ENCODE measurements around the gene HDLBP. TPM values are rescaled to one million over a fixed set of nuclear protein-coding genes. Genes with fewer than 3 reads are reported as not detected.
"Not testable (repeated sequence)": the region's sequence is repeated elsewhere in the genome, so short reads cannot be mapped to it uniquely, and the experiment has no call there.

HDLBP gene
- total RNA-seq, 1 experiment from 2014 or later, result 544 TPM

- no peak overlapping the region for H3K4me3 ChIP-seq
- no peak for DNase-seq (ENCODE audit: low read depth in 1 of 2, low spot score in 2 of 2)
Measured at GRCh38 chr2:241308267-241308666, 7.2 kb downstream of the HDLBP start.

GRCh38 chr2:241307055-241307454 is 8.4 kb downstream of the HDLBP start:
- Histone ChIP-seq H3K27me3 (replicated peaks) (no peaks in the 10 kb centered on the region), H3K27ac (no peak overlapping the region), H3K36me3 (peaks cover 13% of the 10 kb centered on the region), H3K9me3 (replicated peaks) (no peaks in the 10 kb centered on the region), H3K4me1 (replicated peaks) (peaks cover 5% of the 10 kb centered on the region; the same call in 1 of the 2 replicates), H3K4me3 (no peak overlapping the region)
- DNase-seq (ENCODE audit: low read depth in 1 of 2, low spot score in 2 of 2), result no peak

More at GRCh38 chr2:241308267-241308666, 7.2 kb downstream of the HDLBP start:
- no peaks in the 10 kb centered on the region for H3K9me3 ChIP-seq (replicated peaks)
- H3K36me3 ChIP-seq, result peaks cover 13% of the 10 kb centered on the region
- H3K27me3 ChIP-seq (replicated peaks), result no peaks in the 10 kb centered on the region
- H3K4me1 ChIP-seq (replicated peaks), result peaks cover 14% of the 10 kb centered on the region; the same call in 1 of the 2 replicates
- H3K27ac ChIP-seq, result no peak overlapping the region

- no peak for DNase-seq (ENCODE audit: low read depth in 1 of 2, low spot score in 2 of 2)
- H3K36me3 ChIP-seq, result peaks cover 13% of the 10 kb centered on the region
- H3K4me1 ChIP-seq (replicated peaks), result no peaks in the 10 kb centered on the region
- H3K27ac ChIP-seq, result no peak overlapping the region
- no peak overlapping the region for H3K4me3 ChIP-seq
- H3K27me3 ChIP-seq (replicated peaks), result no peaks in the 10 kb centered on the region
- H3K9me3 ChIP-seq (replicated peaks), result no peaks in the 10 kb centered on the region
Measured at GRCh38 chr2:241304039-241304670, 11.3 kb downstream of the HDLBP start.

GRCh38 chr2:241302759-241303651 is 12.5 kb downstream of the HDLBP start:
- DNase-seq (ENCODE audit: low read depth in 1 of 2, low spot score in 2 of 2), result no peak
- Histone ChIP-seq H3K9me3 (replicated peaks) (no peaks in the 10 kb centered on the region), H3K4me1 (replicated peaks) (no peaks in the 10 kb centered on the region), H3K4me3 (no peak overlapping the region), H3K36me3 (peaks cover 5% of the 10 kb centered on the region), H3K27ac (no peak overlapping the region), H3K27me3 (replicated peaks) (no peaks in the 10 kb centered on the region)

GRCh38 chr2:241302083-241302482 is 13.4 kb downstream of the HDLBP start:
- Histone ChIP-seq H3K27ac (no peak overlapping the region), H3K9me3 (replicated peaks) (no peaks in the 10 kb centered on the region), H3K4me1 (replicated peaks) (no peaks in the 10 kb centered on the region), H3K36me3 (peaks cover 10% of the 10 kb centered on the region), H3K4me3 (no peak overlapping the region), H3K27me3 (replicated peaks) (no peaks in the 10 kb centered on the region)
- DNase-seq (ENCODE audit: low read depth in 1 of 2, low spot score in 2 of 2), result no peak

- no peaks in the 10 kb centered on the region for H3K27me3 ChIP-seq (replicated peaks)
- H3K4me1 ChIP-seq (replicated peaks), result no peaks in the 10 kb centered on the region
- no peak for DNase-seq (ENCODE audit: low read depth in 1 of 2, low spot score in 2 of 2)
- peaks cover 12% of the 10 kb centered on the region for H3K36me3 ChIP-seq
- no peak overlapping the region for H3K27ac ChIP-seq
- no peaks in the 10 kb centered on the region for H3K9me3 ChIP-seq (replicated peaks)
- no peak overlapping the region for H3K4me3 ChIP-seq
Measured at GRCh38 chr2:241300000-241300399, 15.5 kb downstream of the HDLBP start.

- DNase-seq (ENCODE audit: low read depth in 1 of 2, low spot score in 2 of 2), result no peak
- Histone ChIP-seq H3K27ac (no peak overlapping the region), H3K4me3 (no peak overlapping the region), H3K36me3 (peaks cover 12% of the 10 kb centered on the region), H3K27me3 (replicated peaks) (no peaks in the 10 kb centered on the region), H3K4me1 (replicated peaks) (no peaks in the 10 kb centered on the region), H3K9me3 (replicated peaks) (no peaks in the 10 kb centered on the region)
Measured at GRCh38 chr2:241298673-241299072, 16.8 kb downstream of the HDLBP start.

GRCh38 chr2:241296767-241297166 is 18.7 kb downstream of the HDLBP start:
- no peak overlapping the region for H3K27ac ChIP-seq
- peaks cover 12% of the 10 kb centered on the region for H3K36me3 ChIP-seq
- H3K27me3 ChIP-seq (replicated peaks), result no peaks in the 10 kb centered on the region
- H3K9me3 ChIP-seq (replicated peaks), result no peaks in the 10 kb centered on the region
- H3K4me3 ChIP-seq, result no peak overlapping the region
- H3K4me1 ChIP-seq (replicated peaks), result no peaks in the 10 kb centered on the region
- DNase-seq (ENCODE audit: low read depth in 1 of 2, low spot score in 2 of 2), result no peak

- Histone ChIP-seq H3K4me1 (replicated peaks) (no peaks in the 10 kb centered on the region), H3K4me3 (no peak overlapping the region), H3K27me3 (replicated peaks) (no peaks in the 10 kb centered on the region), H3K36me3 (peaks cover 12% of the 10 kb centered on the region), H3K27ac (no peak overlapping the region), H3K9me3 (replicated peaks) (no peaks in the 10 kb centered on the region)
- DNase-seq (ENCODE audit: low read depth in 1 of 2, low spot score in 2 of 2), result no peak
Measured at GRCh38 chr2:241295326-241296095, 20.0 kb downstream of the HDLBP start.

- H3K27ac ChIP-seq; DNase-seq (ENCODE audit: low read depth in 1 of 2, low spot score in 2 of 2); H3K27me3 ChIP-seq (replicated peaks): not testable (repeated sequence)
Measured at GRCh38 chr2:241293378-241293797, 22.1 kb downstream of the HDLBP start.

GRCh38 chr2:241291977-241292376 is 23.5 kb downstream of the HDLBP start:
- H3K9me3 ChIP-seq (replicated peaks), result no peaks in the 10 kb centered on the region
- H3K27ac ChIP-seq, result no peak overlapping the region
- H3K4me3 ChIP-seq, result no peak overlapping the region
- no peaks in the 10 kb centered on the region for H3K27me3 ChIP-seq (replicated peaks)
- DNase-seq (ENCODE audit: low read depth in 1 of 2, low spot score in 2 of 2), result no peak
- no peaks in the 10 kb centered on the region for H3K4me1 ChIP-seq (replicated peaks)
- peaks cover 18% of the 10 kb centered on the region for H3K36me3 ChIP-seq

More at GRCh38 chr2:241293378-241293797, 22.1 kb downstream of the HDLBP start:
- peaks cover 16% of the 10 kb centered on the region for H3K36me3 ChIP-seq
- H3K4me3 ChIP-seq; H3K9me3 ChIP-seq (replicated peaks); H3K4me1 ChIP-seq (replicated peaks): not testable (repeated sequence)

GRCh38 chr2:241291153-241291552 is 24.3 kb downstream of the HDLBP start:
- Histone ChIP-seq H3K9me3 (replicated peaks) (no peaks in the 10 kb centered on the region), H3K4me3 (no peak overlapping the region), H3K4me1 (replicated peaks) (no peaks in the 10 kb centered on the region), H3K36me3 (peaks cover 13% of the 10 kb centered on the region), H3K27me3 (replicated peaks) (no peaks in the 10 kb centered on the region), H3K27ac (no peak overlapping the region)
- no peak for DNase-seq (ENCODE audit: low read depth in 1 of 2, low spot score in 2 of 2)

- Histone ChIP-seq H3K9me3 (replicated peaks) (no peaks in the 10 kb centered on the region), H3K27me3 (replicated peaks) (no peaks in the 10 kb centered on the region), H3K4me3 (no peak overlapping the region), H3K4me1 (replicated peaks) (no peaks in the 10 kb centered on the region), H3K27ac (no peak overlapping the region), H3K36me3 (peaks cover 17% of the 10 kb centered on the region)
- DNase-seq (ENCODE audit: low read depth in 1 of 2, low spot score in 2 of 2), result no peak
Measured at GRCh38 chr2:241289597-241289996, 25.9 kb downstream of the HDLBP start.
